Stimulated activated naive CD4-positive, alpha-beta T cell treated with Interleukin-2 at 50 U/mL for 16 hours (primary cell): ENCODE measurements around the gene PARN.
"Not testable (repeated sequence)": the region's sequence is repeated elsewhere in the genome, so short reads cannot be mapped to it uniquely, and the experiment has no call there.

Source experiments
- DNase-seq: peaks from one replicate; lab custom pipeline; 2025; lab: John Stamatoyannopoulos, UW

PARN gene

GRCh38 chr16:14472357-14472756 lies 157.7 kb downstream of the PARN start:
- no peak for DNase-seq

DNA sequence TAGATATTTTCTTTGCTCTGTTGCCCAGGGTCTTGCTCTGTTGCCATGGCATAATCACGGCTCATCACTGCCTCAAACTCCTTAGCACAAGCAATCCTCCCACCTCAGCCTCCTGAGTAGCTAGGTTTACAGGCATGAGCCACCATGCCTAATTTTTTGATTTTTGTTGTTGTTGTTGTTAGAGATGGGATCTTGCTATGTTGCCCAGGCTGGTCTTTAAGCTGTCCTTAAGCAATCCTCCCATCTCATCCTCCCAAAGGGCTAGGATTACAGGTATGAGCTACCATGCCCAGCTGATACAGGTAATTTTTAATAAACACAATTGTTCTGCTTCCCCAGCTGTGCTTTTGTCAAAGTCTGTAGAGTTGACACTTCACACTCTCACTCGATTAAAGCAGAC lies 159.3 kb downstream of the PARN start:
- DNase-seq = no peak

- no peak for DNase-seq
These were observed 164.3 kb downstream of the PARN start for GRCh38 chr16:14465799-14466198.

GRCh38 chr16:14464796-14465195 lies 165.3 kb downstream of the PARN start:
- no peak for DNase-seq

DNA sequence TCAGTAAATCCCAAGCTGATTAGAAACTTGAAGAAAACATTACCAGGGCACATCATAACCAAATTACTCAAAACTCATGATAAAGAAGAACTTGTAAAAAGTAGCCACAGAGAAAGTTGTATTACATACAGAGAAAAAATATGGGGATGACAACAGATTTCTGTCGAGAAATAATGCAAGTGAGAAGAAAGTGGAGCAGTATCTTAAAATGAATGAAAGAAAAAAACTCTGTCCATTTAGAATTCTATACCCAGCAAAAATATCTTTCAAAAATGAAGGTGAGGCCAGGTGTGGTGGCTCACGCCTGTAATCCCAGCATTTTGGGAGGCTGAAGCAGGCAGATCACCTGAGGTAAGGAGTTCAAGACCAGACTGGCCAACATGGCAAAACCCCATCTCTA lies 165.9 kb downstream of the PARN start:
- no peak for DNase-seq

DNA sequence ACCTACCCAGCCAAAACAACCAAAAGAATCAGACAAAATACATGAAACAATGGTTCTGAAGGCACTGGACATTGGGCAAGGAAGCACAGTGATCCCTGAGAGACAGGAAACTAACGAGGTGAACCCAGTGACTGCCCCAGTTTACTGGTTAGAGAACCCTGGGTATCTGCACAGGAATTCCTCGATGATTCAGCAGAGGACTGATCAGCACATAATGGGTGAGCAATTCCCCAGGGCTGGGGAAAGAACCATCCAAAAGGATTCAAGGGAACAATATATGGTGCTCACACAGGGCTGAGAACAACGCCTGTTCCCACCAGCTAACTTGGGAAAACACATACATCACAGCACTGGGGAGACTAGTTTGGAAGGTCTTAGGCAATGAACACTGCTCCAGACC lies 167.2 kb downstream of the PARN start:
- no peak for DNase-seq

- no peak for DNase-seq
These were observed 169.3 kb downstream of the PARN start for GRCh38 chr16:14460726-14461125.

DNA sequence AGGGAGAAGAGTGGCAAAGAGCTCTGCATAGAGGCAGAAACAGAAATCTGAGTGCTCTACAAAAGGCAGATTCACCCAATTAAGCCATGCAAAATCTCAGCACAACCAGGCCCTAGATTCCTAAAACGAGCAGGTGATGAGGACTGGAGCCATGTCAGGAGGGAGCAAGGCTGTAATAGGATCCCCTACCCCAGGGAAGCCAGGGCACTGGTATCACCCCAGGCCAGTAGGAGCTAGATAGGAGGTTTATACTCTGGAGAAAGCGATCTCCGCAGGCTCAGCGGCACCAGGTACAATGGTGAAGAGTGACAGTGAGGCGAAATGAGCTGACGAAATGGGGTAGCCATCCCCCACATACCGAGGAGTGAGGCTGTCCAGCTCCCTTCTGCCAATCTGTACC lies 171.5 kb downstream of the PARN start:
- no peak for DNase-seq

GRCh38 chr16:14456793-14457481 lies 173.1 kb downstream of the PARN start:
- no peak for DNase-seq

DNA sequence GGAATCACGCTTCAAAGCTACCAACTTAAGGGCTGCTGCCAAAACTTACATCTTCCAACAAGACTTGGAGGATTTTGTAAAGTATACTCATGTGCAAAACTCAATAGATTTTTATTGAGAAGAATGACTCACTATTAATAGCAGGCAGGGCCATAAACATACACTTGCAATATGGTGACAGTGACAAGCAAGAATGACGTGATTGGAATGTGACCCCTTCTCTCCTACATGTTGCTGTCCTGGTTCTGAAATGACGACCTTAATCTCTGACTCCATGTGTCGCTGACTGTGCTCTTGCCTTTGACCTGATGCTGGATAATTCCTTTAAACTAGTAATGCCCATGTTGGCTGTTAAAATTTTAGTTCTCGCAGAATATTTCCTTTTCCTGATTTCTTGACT lies 174.5 kb downstream of the PARN start:
- DNase-seq = no peak

DNA sequence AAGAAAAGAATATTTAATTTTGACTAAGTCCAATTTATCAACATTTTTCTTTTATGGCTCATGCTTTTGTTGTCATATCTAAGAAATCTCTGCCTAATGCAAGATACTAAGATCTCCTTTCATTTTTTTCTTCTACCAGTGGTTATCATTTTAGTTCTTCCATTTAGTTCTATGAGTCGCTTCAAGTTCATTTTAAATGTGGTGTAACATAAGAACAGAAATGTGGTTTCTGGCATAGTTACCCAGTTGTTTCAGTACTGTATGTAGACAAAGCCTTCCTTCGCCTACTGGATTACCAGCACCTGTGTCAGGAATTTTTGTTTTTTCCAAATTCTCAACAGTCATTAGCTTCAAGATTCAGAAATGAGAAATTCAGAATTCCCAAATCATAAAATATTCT lies 175.7 kb downstream of the PARN start:
- no peak for DNase-seq

DNA sequence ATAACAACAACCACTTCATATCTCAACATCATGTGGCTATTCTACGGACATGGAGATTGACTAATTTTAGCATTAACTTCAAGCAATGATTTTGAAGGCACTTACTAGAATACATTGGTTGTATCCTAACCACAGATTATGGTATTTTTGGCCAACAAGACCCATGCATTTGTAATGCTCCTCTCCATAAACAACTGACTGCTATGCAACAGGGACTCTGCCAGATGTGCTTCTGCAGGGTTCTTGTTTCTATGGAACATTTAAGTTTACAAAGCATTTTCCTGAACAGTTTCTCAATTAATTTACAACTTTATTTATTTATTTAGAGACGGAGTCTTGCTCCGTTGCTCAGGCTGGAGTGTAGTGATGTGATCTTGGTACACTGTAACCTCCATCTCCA lies 178.0 kb downstream of the PARN start:
- DNase-seq = no peak

- DNase-seq = no peak
These were observed 179.2 kb downstream of the PARN start for GRCh38 chr16:14450846-14451245.

GRCh38 chr16:14449790-14450480 lies 180.1 kb downstream of the PARN start:
- DNase-seq = no peak

DNA sequence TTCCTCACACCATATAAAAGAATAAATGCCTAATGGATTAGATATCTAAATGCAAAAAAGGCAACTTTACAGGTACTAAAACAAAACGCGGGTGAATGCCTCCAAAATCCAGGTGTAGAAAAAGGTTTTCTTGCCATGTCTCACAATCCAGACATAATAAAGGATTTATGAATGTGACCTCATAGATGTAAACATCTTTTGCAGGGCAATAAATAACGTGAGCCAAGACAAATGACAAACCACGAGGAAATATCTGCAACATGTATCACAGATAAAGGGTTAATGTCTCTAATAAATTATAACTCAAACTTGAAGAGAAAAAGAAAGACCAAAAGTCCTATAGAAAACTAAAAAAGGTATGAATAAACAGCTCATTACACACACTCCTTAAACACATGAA lies 180.7 kb downstream of the PARN start:
- DNase-seq = no peak

DNA sequence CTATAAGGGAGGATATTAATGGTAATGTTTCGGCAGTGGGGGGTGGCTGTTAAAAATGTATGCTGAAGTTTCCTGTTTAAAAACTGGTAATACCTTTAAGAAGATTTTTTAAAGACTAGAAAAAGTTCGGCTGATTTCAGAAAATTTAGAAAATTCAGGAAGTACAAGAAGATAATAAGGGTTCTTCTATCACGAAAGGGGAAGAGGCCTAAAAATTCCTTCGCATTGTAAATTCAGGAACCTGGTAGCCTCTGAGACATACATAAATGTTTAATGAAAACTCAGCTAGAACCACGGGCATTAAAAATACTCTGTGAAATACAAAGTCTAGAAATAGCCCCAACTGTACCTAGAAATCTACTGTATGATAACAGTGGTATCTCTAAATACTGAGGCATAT lies 181.2 kb downstream of the PARN start:
- no peak for DNase-seq

DNA sequence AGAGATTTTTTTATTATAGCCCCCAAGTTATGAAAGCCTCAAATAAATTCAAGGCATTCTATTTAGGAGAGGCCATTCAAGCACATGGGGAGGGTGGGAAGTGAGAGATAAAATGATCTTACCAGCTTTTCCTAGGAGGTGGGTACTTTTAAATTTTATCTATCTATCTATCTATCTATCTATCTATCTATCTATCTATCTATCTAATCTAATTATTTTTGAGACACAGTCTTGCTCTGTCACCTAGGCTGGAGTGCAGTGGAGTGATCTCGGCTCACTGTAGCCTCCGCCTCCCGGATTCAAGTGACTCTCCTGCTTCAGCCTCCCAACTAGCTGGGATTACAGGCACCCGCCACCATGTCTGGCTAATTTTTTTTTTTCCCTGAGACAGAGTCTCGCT lies 182.3 kb downstream of the PARN start:
- DNase-seq = no peak

GRCh38 chr16:14446796-14447195 lies 183.3 kb downstream of the PARN start:
- DNase-seq = no peak

DNA sequence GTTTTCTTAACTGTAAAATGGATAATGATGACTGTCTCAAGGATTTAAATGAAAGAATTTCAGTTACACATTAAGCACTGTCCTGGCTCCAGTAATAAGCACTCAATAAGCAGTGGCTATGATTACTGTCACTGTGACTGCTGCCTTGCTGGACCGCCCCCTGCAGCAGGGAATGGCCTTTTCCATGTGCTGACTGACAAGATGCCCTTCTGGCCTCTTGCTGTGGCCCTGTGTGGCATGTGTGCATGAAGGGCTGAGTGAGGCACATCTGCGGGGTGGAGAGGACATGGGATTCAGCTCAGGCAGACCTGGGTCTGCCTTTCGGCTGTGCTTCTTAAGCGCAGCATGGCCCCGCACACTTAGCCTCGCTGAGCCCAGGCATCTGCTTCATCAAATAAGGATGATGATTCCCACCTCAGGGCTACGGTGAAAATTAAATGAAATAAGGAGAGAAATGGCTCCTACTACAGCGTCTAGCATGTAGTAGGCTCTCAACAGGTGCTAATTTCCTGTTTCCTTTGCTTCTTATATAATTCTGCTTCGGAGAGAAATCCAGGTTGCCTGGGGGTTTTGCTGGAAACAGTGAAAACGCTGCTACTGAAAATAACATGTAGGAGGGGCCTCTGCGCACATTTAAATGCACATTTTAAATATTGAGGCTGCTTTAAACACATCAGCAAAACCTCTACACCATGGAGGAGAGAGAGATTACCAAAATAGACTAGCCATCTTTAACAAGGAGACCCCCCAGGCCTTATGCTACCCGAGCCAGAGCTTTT lies 183.9 kb downstream of the PARN start:
- no peak for DNase-seq

DNA sequence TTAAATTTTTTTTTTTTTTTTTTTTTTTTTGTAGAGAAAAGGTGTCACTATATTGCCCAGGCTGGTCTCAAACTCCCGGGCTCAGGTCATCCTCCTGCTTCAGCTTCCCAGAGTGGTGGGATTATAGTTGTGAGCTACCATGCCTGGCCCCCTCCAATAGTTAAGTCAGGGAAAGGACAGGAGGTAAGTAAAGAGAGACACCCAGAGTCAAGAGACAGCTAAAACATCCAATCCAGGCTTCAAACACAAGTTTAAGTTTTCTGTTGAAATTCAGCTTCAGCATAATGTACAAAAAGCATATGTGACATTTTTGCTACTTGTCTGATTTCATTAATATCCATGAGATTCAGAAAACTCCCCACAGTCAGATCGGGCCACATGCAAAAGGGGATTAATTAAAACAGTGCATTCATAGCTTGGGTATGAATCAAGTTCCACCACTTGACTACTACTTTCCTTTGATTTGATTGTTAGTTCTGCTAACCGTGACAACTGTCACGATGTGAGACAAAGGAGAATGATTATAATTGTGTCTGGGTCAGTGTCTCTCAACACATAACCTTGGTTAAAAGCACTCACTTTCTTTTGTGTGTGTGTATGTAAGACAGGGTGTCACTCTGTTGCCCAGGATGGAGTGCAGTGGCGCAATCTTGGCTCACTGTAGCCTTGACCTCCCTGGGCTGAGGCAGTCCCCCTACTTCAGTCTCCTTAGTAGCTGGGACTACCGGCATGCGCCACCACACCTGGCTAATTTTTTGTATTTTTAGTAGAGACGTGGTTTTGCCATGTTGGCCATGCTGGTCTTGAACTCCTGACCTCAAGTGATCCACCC lies 184.9 kb downstream of the PARN start:
- no peak for DNase-seq

GRCh38 chr16:14441533-14441932 lies 188.5 kb downstream of the PARN start:
- DNase-seq = not testable (repeated sequence)

GRCh38 chr16:14438256-14438655 lies 191.8 kb downstream of the PARN start:
- DNase-seq = no peak
